ENCODE results near the gene FOXL1.

- TF ChIP-seq EZH2 (IDR thresholded peaks at IDR 0.05) (no peak), POLR2AphosphoS5 (IDR thresholded peaks at IDR 0.05; ENCODE audit: low read depth, low read length) (no peak), CTCF (IDR thresholded peaks at IDR 0.05 in 2 of 3, conservative IDR thresholded peaks at IDR 0.05 in 1 of 3; ENCODE audit: borderline replicate concordance in 1 of 3, insufficient read depth in 1 of 3, low read depth in 2 of 3, low read length in 2 of 3) (no peak), POLR2A (IDR thresholded peaks at IDR 0.05; ENCODE audit: borderline replicate concordance, extremely low read depth, insufficient read depth, insufficient read length) (no peak), RAD21 (IDR thresholded peaks at IDR 0.05; ENCODE audit: low read depth) (no peak), ELF1 (IDR thresholded peaks at IDR 0.05; ENCODE audit: borderline replicate concordance, low read depth) (no peak)
- TF ChIP-seq, protein P1, sequence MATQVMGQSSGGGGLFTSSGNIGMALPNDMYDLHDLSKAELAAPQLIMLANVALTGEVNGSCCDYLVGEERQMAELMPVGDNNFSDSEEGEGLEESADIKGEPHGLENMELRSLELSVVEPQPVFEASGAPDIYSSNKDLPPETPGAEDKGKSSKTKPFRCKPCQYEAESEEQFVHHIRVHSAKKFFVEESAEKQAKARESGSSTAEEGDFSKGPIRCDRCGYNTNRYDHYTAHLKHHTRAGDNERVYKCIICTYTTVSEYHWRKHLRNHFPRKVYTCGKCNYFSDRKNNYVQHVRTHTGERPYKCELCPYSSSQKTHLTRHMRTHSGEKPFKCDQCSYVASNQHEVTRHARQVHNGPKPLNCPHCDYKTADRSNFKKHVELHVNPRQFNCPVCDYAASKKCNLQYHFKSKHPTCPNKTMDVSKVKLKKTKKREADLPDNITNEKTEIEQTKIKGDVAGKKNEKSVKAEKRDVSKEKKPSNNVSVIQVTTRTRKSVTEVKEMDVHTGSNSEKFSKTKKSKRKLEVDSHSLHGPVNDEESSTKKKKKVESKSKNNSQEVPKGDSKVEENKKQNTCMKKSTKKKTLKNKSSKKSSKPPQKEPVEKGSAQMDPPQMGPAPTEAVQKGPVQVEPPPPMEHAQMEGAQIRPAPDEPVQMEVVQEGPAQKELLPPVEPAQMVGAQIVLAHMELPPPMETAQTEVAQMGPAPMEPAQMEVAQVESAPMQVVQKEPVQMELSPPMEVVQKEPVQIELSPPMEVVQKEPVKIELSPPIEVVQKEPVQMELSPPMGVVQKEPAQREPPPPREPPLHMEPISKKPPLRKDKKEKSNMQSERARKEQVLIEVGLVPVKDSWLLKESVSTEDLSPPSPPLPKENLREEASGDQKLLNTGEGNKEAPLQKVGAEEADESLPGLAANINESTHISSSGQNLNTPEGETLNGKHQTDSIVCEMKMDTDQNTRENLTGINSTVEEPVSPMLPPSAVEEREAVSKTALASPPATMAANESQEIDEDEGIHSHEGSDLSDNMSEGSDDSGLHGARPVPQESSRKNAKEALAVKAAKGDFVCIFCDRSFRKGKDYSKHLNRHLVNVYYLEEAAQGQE (IDR thresholded peaks at IDR 0.05; ENCODE audit: low read depth), result no peak
Observed at GRCh38 chr16:86566966-86567700, 11.2 kb upstream of the FOXL1 start.

All from HCT116 (cell line).